HL-60 (cell line): ENCODE measurements around the gene GPHN.

Experiments
- DNase-seq, 2 experiments: peaks; one replicate each; pipeline ENCODE4 v3.0.0-alpha.2; 2010 to 2020; ENCODE audit warnings: low read depth in 1 of 2, low spot score in 1 of 2
- H3K27ac ChIP-seq: fragments of 250-450 bp; sonication (Bioruptor Pico); replicated peaks from 2 replicates; pipeline ENCODE4 v1.5.1; 2020; ENCODE audit warnings: mild to moderate bottlenecking, moderate library complexity
- H3K27me3 ChIP-seq: fragments of 250-450 bp; sonication (Bioruptor Pico); 2 replicates; pipeline ENCODE4 v1.5.1; 2021; ENCODE audit warnings: mild to moderate bottlenecking, moderate library complexity; ENCODE audit not compliant: insufficient read depth, poor library complexity, severe bottlenecking
- H3K4me3 ChIP-seq: replicated peaks from 2 replicates; pipeline ENCODE4 v1.5.1; 2011; ENCODE audit warnings: mild to moderate bottlenecking, control low read depth, low read length; ENCODE audit not compliant: insufficient read depth
- CTCF ChIP-seq: IDR thresholded peaks from one replicate; pipeline ENCODE4 v1.5.1; 2011; ENCODE audit warnings: low read length, control low read depth, inconsistent platforms; ENCODE audit not compliant: insufficient read depth
- GABPA ChIP-seq: IDR thresholded peaks from 2 replicates; pipeline ENCODE4 v1.6.1; 2012; ENCODE audit warnings: low read depth
- POLR2AphosphoS5 ChIP-seq: IDR thresholded peaks from 2 replicates; pipeline ENCODE4 v1.6.1; 2012; ENCODE audit warnings: low read depth
- REST ChIP-seq: IDR thresholded peaks from 2 replicates; pipeline ENCODE4 v1.6.1; 2012; ENCODE audit warnings: low read depth; ENCODE audit not compliant: insufficient replicate concordance
- SPI1 ChIP-seq: IDR thresholded peaks from 2 replicates; pipeline ENCODE4 v1.6.1; 2012; ENCODE audit warnings: low read depth, mild to moderate bottlenecking, borderline replicate concordance

Gene GPHN

GRCh38 chr14:66745078-66745477 is 237.1 kb downstream of the GPHN start:
- TF ChIP-seq GABPA (no peak), REST (no peak), POLR2AphosphoS5 (no peak), SPI1 (no peak), CTCF (no peak)
- Histone ChIP-seq H3K4me3 (no peak overlapping the region), H3K27ac (no peak overlapping the region), H3K27me3 (no peaks in the 10 kb centered on the region)
- no peak for DNase-seq

- no peaks in the 10 kb centered on the region for H3K27me3 ChIP-seq
- peak in 1 of 2 experiments; percentile 1 for DNase-seq
- no peak overlapping the region for H3K27ac ChIP-seq
- H3K4me3 ChIP-seq, result no peak overlapping the region
- TF ChIP-seq GABPA, result no peak
These were observed 238.5 kb downstream of the GPHN start for GRCh38 chr14:66746316-66747006.

DNA sequence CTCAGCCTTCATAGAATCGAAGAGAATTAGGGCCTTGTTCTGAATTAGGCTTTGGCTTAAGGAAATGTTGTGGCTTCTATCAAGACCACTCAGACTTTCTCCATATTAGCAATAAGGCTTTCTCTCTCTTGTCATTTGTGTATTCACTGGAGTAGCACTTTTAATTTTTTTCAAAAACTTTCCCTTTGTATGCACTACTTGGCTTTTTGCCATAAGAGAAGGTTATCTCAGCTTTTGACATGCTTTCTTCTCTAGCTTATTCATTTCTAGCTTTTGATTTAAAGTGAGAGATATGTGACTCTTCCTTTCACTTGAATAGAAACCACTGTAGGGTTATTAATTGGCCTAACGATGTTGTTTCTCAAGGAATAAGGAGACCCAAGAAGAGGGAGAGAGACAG is 244.2 kb downstream of the GPHN start:
- Histone ChIP-seq H3K4me3 (no peak overlapping the region), H3K27me3 (no peaks in the 10 kb centered on the region), H3K27ac (no peak overlapping the region)
- TF ChIP-seq POLR2AphosphoS5 (no peak), SPI1 (no peak), REST (no peak), GABPA (no peak)
- no peak for DNase-seq

- no peak overlapping the region for H3K27ac ChIP-seq
- no peak for DNase-seq
- no peak for TF ChIP-seq POLR2AphosphoS5
- TF ChIP-seq REST, result no peak
- no peak for TF ChIP-seq SPI1
- no peak for TF ChIP-seq GABPA
- TF ChIP-seq CTCF, result no peak
- H3K4me3 ChIP-seq, result no peak overlapping the region
- no peaks in the 10 kb centered on the region for H3K27me3 ChIP-seq
These were observed 250.2 kb downstream of the GPHN start for GRCh38 chr14:66758031-66758613.
